WI38 (cell line): ENCODE data around the gene GPN3.
"Not testable (repeated sequence)": the region's sequence is repeated elsewhere in the genome, so short reads cannot be mapped to it uniquely, and the experiment has no call there.

ENCODE experiments used
- H3K4me3 ChIP-seq: 2 replicates; pipeline ENCODE4 v1.5.1; 2011; ENCODE audit warnings: low read depth, mild to moderate bottlenecking, control low read depth, low read length
- CTCF ChIP-seq: IDR thresholded peaks from 2 replicates; pipeline ENCODE4 v1.5.1; 2012; ENCODE audit warnings: low read depth, mild to moderate bottlenecking, control low read depth, low read length

GPN3 gene

GRCh38 chr12:110436231-110436630 is 31.8 kb downstream of the GPN3 start:
- TF ChIP-seq CTCF: no peak
- no peak overlapping the region for H3K4me3 ChIP-seq

GRCh38 chr12:110431957-110432587 is 36.0 kb downstream of the GPN3 start:
- no peak overlapping the region; the same call in 1 of the 2 replicates for H3K4me3 ChIP-seq
- TF ChIP-seq CTCF: no peak

GRCh38 chr12:110429676-110430075 is 38.4 kb downstream of the GPN3 start:
- H3K4me3 ChIP-seq: not testable (repeated sequence)

- TF ChIP-seq CTCF: no peak
- H3K4me3 ChIP-seq: no peak overlapping the region
Measured at GRCh38 chr12:110426406-110426805, 41.7 kb downstream of the GPN3 start.

- H3K4me3 ChIP-seq: no peak overlapping the region
- TF ChIP-seq CTCF: no peak
Measured at GRCh38 chr12:110424237-110424636, 43.8 kb downstream of the GPN3 start.

GRCh38 chr12:110421701-110422100 is 46.4 kb downstream of the GPN3 start:
- H3K4me3 ChIP-seq: no peak overlapping the region
- TF ChIP-seq CTCF: no peak

- no peak overlapping the region for H3K4me3 ChIP-seq
- no peak for TF ChIP-seq CTCF
Measured at GRCh38 chr12:110421159-110421661, 46.8 kb downstream of the GPN3 start.

- not testable (repeated sequence) for H3K4me3 ChIP-seq
Measured at GRCh38 chr12:110420644-110421043, 47.4 kb downstream of the GPN3 start.

- H3K4me3 ChIP-seq: not testable (repeated sequence)
Measured at GRCh38 chr12:110417113-110417512, 50.9 kb downstream of the GPN3 start.

- H3K4me3 ChIP-seq: not testable (repeated sequence)
Measured at GRCh38 chr12:110410086-110410485, 58.0 kb downstream of the GPN3 start.

GRCh38 chr12:110405126-110405662 is 62.9 kb downstream of the GPN3 start:
- H3K4me3 ChIP-seq: not testable (repeated sequence)
